Measurements from ENCODE around the gene DCAF15. TPM values are rescaled to one million over a fixed set of nuclear protein-coding genes. Genes with fewer than 3 reads are reported as not detected.

DCAF15 gene
- total RNA-seq, result 100 to 1,000 TPM; 121 to 149 (median 124) TPM
- 47.0 TPM for total RNA-seq (2013)

DNA sequence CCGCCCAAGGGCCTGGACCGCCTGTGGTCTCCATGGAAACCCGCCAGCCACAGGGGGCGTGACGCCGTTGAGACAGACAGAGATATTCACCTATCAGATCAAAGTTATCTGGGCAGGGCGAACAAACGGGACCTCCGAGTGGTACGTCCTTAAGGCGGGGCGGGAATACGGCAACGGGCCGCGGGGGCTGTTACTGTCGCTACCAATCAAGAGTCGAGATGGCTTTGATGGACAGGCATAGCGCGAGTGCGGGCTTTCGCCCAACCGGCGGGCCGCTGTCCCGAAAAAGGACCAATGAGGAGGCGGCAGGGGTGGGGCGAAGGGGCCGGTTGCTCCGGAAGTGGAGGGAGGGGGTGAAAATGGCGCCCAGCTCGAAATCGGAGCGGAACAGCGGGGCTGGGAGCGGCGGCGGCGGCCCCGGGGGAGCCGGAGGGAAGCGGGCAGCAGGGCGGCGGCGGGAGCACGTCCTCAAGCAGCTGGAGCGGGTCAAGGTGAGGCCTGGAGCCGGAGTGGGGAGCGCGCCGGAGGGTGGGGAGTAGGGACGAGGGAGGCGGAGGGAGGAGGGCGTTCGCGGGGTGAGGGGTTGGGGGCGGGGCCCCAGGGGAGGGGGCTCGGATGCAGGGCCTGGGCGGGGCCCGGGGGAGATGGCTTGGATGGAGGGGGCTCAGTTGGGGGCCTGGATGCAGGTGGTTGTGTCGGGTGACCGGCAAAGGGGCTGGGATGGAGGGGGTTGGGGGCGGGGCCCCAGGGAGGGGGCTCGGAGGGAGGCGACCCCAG is at the start of gene DCAF15:
Gene DCAF15 (plus strand): TSS at position 356 of the 777 bp plus-strand sequence. CDS start 4 bp downstream, at position 360.
- Mint-ChIP-seq H3K9me3 (no peaks in the 10 kb centered on the region), H3K27me3 (ENCODE audit: low read depth in 2 of 2) (no peaks in the 10 kb centered on the region), H3K4me3 (peak within 1 kb of the TSS; percentile 98), H3K27ac (peak within 1 kb of the TSS; percentile 95 to 97), H3K36me3 (no peaks in the 10 kb centered on the region), H3K4me1 (peaks cover 7 to 27% of the 10 kb centered on the region in 2 donors)
- ATAC-seq (peak; percentile 94 to 99 (median 95)), DNase-seq (peak; percentile 98 to 99)
- H3K36me3 ChIP-seq (ENCODE audit: control insufficient read depth, insufficient read depth, low read length), result peaks cover 24% of the 10 kb centered on the region
- no peak for TF ChIP-seq CTCF (IDR thresholded peaks at IDR 0.05)
- peak within 1 kb of the TSS; percentile 54 for H3K4me3 ChIP-seq (ENCODE audit: low read length)
- H3K27ac ChIP-seq (ENCODE audit: low read length), result peak within 1 kb of the TSS; percentile 51
- under 1% methylated on average over 52 of the region's 65 CpGs for WGBS (ENCODE audit: insufficient coverage)
- H3K9me3 ChIP-seq (ENCODE audit: control insufficient read depth, insufficient read depth, low read length), result no peaks in the 10 kb centered on the region
- intact Hi-C loops (cut with micrococcal nuclease), result loop anchor here (1.0 to 10.0 kb wide), 5 partner anchors 34 to 80 kb away; partner anchors contain the start of genes BRME1, CC2D1A and RFX1
- H3K4me1 ChIP-seq (ENCODE audit: control insufficient read depth, insufficient read depth, low read length), result peaks cover 24% of the 10 kb centered on the region
- H3K27me3 ChIP-seq (ENCODE audit: control insufficient read depth, insufficient read depth, low read length), result no peaks in the 10 kb centered on the region

DNA sequence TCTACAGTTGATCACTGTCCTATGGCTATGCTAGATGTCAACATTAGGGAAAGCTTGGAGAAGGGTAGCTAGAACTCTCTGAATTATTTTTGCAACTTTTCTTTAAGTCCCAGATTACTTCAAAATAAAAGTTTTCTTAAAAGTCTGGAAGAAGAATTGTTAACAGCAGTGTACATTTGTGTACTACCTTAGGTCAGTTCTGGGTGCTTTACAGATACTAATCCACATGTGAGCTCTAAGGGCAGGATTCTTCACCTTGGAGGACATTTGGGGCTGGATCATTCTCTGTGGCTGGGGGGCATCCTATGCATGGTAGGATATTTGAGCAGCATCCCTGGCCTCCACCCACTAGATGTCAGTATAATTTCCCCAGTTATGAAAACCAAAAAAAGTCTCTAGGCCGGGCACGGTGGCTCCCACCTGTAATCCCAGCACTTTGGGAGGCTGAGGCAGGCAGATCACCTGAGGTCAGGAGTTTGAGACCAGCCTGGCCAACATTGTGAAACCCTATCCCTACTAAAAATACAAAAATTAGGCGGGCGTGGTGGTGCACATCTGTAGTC is 49.2 kb upstream of the DCAF15 start:
- H3K9me3 Mint-ChIP-seq, result no peaks in the 10 kb centered on the region
- intact Hi-C loops (cut with micrococcal nuclease), result no loop called here
- no peaks in the 10 kb centered on the region for H3K9me3 ChIP-seq (ENCODE audit: control insufficient read depth, insufficient read depth, low read length)
- WGBS (ENCODE audit: insufficient coverage), result 60% methylated on average over 4 of the region's 4 CpGs
- H3K4me1 Mint-ChIP-seq, result peaks cover 13 to 15% of the 10 kb centered on the region in 2 donors
- peak; percentile 25 for TF ChIP-seq CTCF (IDR thresholded peaks at IDR 0.05)
- H3K27ac Mint-ChIP-seq, result no peak overlapping the region
- ATAC-seq (no peak), DNase-seq (peak in 1 of 2 donors; percentile 66)
- H3K27me3 ChIP-seq (ENCODE audit: control insufficient read depth, insufficient read depth, low read length), result no peaks in the 10 kb centered on the region
- peak overlapping the region; percentile 25 for H3K4me3 Mint-ChIP-seq
- peaks cover 23% of the 10 kb centered on the region for H3K4me1 ChIP-seq (ENCODE audit: control insufficient read depth, insufficient read depth, low read length)
- H3K36me3 Mint-ChIP-seq, result no peaks in the 10 kb centered on the region
- H3K27ac ChIP-seq (ENCODE audit: low read length), result no peak overlapping the region
- H3K4me3 ChIP-seq (ENCODE audit: low read length), result no peak overlapping the region
- H3K27me3 Mint-ChIP-seq (ENCODE audit: low read depth in 2 of 2), result no peaks in the 10 kb centered on the region
- H3K36me3 ChIP-seq (ENCODE audit: control insufficient read depth, insufficient read depth, low read length), result no peaks in the 10 kb centered on the region

GRCh38 chr19:13905634-13906520 is 46.4 kb upstream of the DCAF15 start, which contains the start of the genes BRME1 and CC2D1A:
TSS of gene BRME1 (minus strand) at chr19:13906117. CDS start at chr19:13904892, 1,225 bp downstream.
TSS of gene CC2D1A (plus strand) at chr19:13906201. CDS start at chr19:13906442, 241 bp downstream.
- no peak for TF ChIP-seq CTCF (IDR thresholded peaks at IDR 0.05)
- peak; percentile 99 for ATAC-seq
- peaks cover 23% of the 10 kb centered on the region for H3K4me1 ChIP-seq (ENCODE audit: control insufficient read depth, insufficient read depth, low read length)
- no peaks in the 10 kb centered on the region for H3K9me3 Mint-ChIP-seq
- H3K9me3 ChIP-seq (ENCODE audit: control insufficient read depth, insufficient read depth, low read length), result no peaks in the 10 kb centered on the region
- intact Hi-C loops (cut with micrococcal nuclease), result loop anchor here (2.0 kb wide), 1 partner anchor 47 kb away; the partner anchor contains the start of gene DCAF15
- H3K27me3 Mint-ChIP-seq (ENCODE audit: low read depth in 2 of 2), result no peaks in the 10 kb centered on the region
- H3K4me3 ChIP-seq (ENCODE audit: low read length), result peak within 1 kb of the TSS; percentile 79
- WGBS (ENCODE audit: insufficient coverage), result 10% methylated on average over 85 of the region's 86 CpGs
- H3K27me3 ChIP-seq (ENCODE audit: control insufficient read depth, insufficient read depth, low read length), result no peaks in the 10 kb centered on the region
- DNase-seq, result peak; percentile 91 to 96
- no peaks in the 10 kb centered on the region for H3K36me3 ChIP-seq (ENCODE audit: control insufficient read depth, insufficient read depth, low read length)
- H3K4me3 Mint-ChIP-seq, result peak within 1 kb of the TSS; percentile 92
- peak within 1 kb of the TSS; percentile 65 for H3K27ac ChIP-seq (ENCODE audit: low read length)
- no peaks in the 10 kb centered on the region for H3K36me3 Mint-ChIP-seq
- peak within 1 kb of the TSS; percentile 83 to 95 for H3K27ac Mint-ChIP-seq
- peaks cover 13 to 15% of the 10 kb centered on the region in 2 donors for H3K4me1 Mint-ChIP-seq
